ENCODE measurements around the gene URB1. TPM values are rescaled to one million over a fixed set of nuclear protein-coding genes. Genes with fewer than 3 reads are reported as not detected.

The URB1 gene
- total and polyA plus RNA-seq, 9 of the 15 experiments (the other 6 are each of a cell fraction or from before 2014, with no cell fraction given) = 0.97 to 53.6 (median 21.5) TPM

DNA sequence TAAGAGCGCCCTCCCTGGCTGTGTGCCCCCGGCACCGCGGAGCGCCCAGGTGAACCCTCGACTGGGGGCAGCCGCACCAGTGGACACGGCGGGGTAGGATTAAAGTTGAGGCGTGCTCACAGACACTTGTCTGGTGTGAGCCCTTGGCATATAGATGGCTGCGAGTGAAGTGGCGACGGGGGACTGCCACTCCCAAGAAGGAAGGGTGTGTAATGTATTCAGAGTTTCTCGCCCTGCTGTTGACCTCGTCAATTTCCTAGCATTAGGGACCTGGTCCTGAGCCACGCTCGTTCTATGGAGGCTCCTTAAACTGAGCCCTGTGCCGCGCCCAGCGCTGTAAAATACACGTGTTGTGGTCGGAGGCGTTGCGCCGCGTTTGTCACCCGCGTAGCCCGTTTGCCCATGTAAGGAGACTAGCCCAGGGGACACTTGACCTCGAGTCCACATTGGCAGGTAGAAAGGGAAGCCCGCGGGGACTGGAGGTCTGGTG, 20.2 kb upstream of the URB1 start (continued):
- no peak for TF ChIP-seq ZNF408 (CRISPR knock-in tag; IDR thresholded peaks at IDR 0.05; ENCODE audit: low read depth)
- TF ChIP-seq ZC3H4 (CRISPR knock-in tag; IDR thresholded peaks at IDR 0.05; ENCODE audit: borderline replicate concordance) = no peak

DNA sequence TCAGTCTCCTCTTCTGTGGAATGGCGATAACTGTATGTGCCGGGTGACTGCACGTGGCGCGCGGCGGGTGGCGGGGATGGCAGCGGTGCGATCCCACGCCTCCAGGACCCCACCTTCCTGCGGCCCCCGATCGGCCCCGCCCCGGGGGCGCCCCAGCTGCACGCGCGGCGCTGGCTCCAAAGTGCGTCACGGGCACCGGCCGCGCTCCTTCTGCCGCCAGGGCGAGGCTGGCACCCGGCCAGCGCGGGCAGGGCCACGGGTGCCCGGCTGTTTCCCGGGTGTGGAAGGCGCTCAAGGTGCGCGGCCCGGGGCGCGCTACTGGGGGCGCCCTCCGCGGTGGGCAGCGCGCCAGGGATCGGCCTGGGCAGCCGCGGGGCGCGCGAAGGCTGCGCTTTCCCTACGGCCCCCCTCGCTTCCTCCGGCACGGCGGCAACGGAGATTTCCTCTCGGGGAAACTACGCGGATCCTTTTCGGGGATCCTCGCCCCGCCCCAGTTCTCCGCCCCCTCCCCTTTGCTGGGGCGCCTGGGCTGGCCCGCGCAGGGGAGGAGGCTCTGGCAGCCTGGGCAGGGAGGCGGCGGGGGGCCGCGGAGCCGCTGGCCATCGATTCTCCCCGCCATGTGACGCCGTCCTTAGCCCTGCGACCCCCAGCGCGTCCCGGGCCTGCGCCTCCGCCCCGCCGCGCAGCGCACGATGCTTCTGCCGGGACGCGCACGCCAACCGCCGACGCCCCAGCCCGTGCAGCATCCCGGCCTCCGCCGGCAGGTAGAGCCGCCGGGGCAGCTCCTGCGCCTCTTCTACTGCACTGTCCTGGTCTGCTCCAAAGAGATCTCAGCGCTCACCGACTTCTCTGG, 19.6 kb upstream of the URB1 start, which contains the start of gene EVA1C:
TSS of gene EVA1C (plus strand) at position 545 of the 853 bp plus-strand sequence. CDS start at position 693, 148 bp downstream.
- ATAC-seq (no peak), DNase-seq (ENCODE audit: extremely low read depth in 1 of 4, low spot score in 3 of 4) (peak in 2 of 4 experiments; percentile 30 to 39), FAIRE-seq (no peak)
- Histone ChIP-seq H3K9ac (ENCODE audit: insufficient read depth in 1 of 2, low read depth in 2 of 2, low read length in 2 of 2) (peak within 1 kb of the TSS; percentile 17 to 68), H3K4me1 (replicated peaks in 1 of 2; ENCODE audit: control insufficient read depth in 2 of 2, insufficient read depth in 2 of 2, low read length in 2 of 2) (peaks cover 2 to 22% of the 10 kb centered on the region in 2 experiments; a peak in 4 of 5 replicates), H3K4me3 (peak within 1 kb of the TSS; percentile 8; the same call in 1 of the 2 replicates), H3K79me2 (ENCODE audit: control insufficient read depth, insufficient read depth, low read length) (no peaks in the 10 kb centered on the region), H3K9me3 (replicated peaks; ENCODE audit: control insufficient read depth, insufficient read depth, low read depth, low read length) (no peaks in the 10 kb centered on the region), H3K36me3 (ENCODE audit: control insufficient read depth, insufficient read depth, low read length) (no peaks in the 10 kb centered on the region), H3K4me2 (ENCODE audit: insufficient read depth, low read length) (peak within 1 kb of the TSS; percentile 44), H2AFZ (ENCODE audit: low read depth, low read length) (peak within 1 kb of the TSS; percentile 80; the same call in 1 of the 2 replicates), H3K9me1 (ENCODE audit: control insufficient read depth, insufficient read depth, low read length) (no peaks in the 10 kb centered on the region), H3K27ac (ENCODE audit: extremely low read depth, low read depth, low read length) (no peak within 1 kb of the TSS), H3K27me3 (ENCODE audit: control insufficient read depth in 2 of 2, insufficient read depth in 2 of 2, low read length in 2 of 2) (peaks cover 34 to 64% of the 10 kb centered on the region in 2 experiments; a peak in 4 of 5 replicates), H4K20me1 (replicated peaks; ENCODE audit: control insufficient read depth, insufficient read depth, low read length) (no peaks in the 10 kb centered on the region)
- in situ Hi-C loops (cut with MboI) = no loop called here
- POLR2A ChIA-PET = interaction anchor here (0.7 kb wide), 1 partner anchor 1194 kb away, joined by 4 read pairs; no protein-coding TSS in a partner anchor
- BruUV-seq (replicated peaks) = no TSS peak
- CTCF ChIA-PET (ENCODE audit: low intra/inter-chr PET ratio) = no interaction called here
- intact Hi-C loops (cut with micrococcal nuclease) = no loop called here
- TF ChIP-seq RBM25 (IDR thresholded peaks at IDR 0.05; ENCODE audit: low read depth, low read length, severe bottlenecking) (peak; percentile 15), POLR3G (IDR thresholded peaks at IDR 0.05; ENCODE audit: extremely low read depth, insufficient read length, insufficient replicate concordance) (no peak), FOXM1 (IDR thresholded peaks at IDR 0.05; ENCODE audit: low read depth) (no peak), FOXM1 (CRISPR knock-in tag; IDR thresholded peaks at IDR 0.05; ENCODE audit: low read depth) (no peak), CHD1 (IDR thresholded peaks at IDR 0.05; ENCODE audit: low read length) (no peak), MED1 (CRISPR knock-in tag; IDR thresholded peaks at IDR 0.05; ENCODE audit: borderline replicate concordance) (no peak), SMAD3 (CRISPR knock-in tag; conservative IDR thresholded peaks at IDR 0.05) (no peak), PCBP1 (IDR thresholded peaks at IDR 0.05; ENCODE audit: low read depth, low read length, poor library complexity, severe bottlenecking) (peak; percentile 10)
- TF ChIP-seq, protein P1, sequence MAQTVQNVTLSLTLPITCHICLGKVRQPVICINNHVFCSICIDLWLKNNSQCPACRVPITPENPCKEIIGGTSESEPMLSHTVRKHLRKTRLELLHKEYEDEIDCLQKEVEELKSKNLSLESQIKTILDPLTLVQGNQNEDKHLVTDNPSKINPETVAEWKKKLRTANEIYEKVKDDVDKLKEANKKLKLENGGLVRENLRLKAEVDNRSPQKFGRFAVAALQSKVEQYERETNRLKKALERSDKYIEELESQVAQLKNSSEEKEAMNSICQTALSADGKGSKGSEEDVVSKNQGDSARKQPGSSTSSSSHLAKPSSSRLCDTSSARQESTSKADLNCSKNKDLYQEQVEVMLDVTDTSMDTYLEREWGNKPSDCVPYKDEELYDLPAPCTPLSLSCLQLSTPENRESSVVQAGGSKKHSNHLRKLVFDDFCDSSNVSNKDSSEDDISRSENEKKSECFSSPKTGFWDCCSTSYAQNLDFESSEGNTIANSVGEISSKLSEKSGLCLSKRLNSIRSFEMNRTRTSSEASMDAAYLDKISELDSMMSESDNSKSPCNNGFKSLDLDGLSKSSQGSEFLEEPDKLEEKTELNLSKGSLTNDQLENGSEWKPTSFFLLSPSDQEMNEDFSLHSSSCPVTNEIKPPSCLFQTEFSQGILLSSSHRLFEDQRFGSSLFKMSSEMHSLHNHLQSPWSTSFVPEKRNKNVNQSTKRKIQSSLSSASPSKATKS (CRISPR knock-in tag; IDR thresholded peaks at IDR 0.05) = no peak
- 45% methylated on average over 24 of the region's 104 CpGs for WGBS (ENCODE audit: insufficient coverage, low coverage, missing lambda C conversion rate)
